Activated naive CD8-positive, alpha-beta T cell treated with anti-CD3 and anti-CD28 coated beads, Interleukin-2, amount 10 ng/mL, durations not matched to agents 7 days and 5 days (primary cell): Measurements from ENCODE around the gene SLC7A14. TPM values are rescaled to one million over a fixed set of nuclear protein-coding genes. Genes with fewer than 3 reads are reported as not detected.

ENCODE experiments used
- ATAC-seq: fragments of 150-1000 bp; cut with Tn5 transposase; one replicate; pipeline ENCODE4 v1.10.0; 2021; ENCODE audit warnings: low read depth, moderate library complexity
- POLR2A ChIA-PET: fragments of 350-600 bp; sonication (Branson Sonifier 250); formaldehyde crosslinking; loops from one replicate; lab custom pipeline; 2021; ENCODE audit warnings: antibody characterized with exemption; lab: Charles Lee
- DNase-seq: peaks from one replicate; pipeline ENCODE4 v3.0.0; 2021
- H3K27ac Mint-ChIP-seq: one replicate; pipeline ENCODE4 v1.8.0; 2022; ENCODE audit warnings: mild to moderate bottlenecking, mixed read lengths
- H3K27me3 Mint-ChIP-seq: one replicate; pipeline ENCODE4 v1.8.0; 2022; ENCODE audit warnings: mild to moderate bottlenecking, moderate library complexity, mixed read lengths
- H3K36me3 Mint-ChIP-seq: one replicate; pipeline ENCODE4 v1.8.0; 2021; ENCODE audit warnings: mild to moderate bottlenecking, mixed read lengths
- H3K4me1 Mint-ChIP-seq: one replicate; pipeline ENCODE4 v1.8.0; 2021; ENCODE audit warnings: mixed read lengths
- H3K4me3 Mint-ChIP-seq: one replicate; pipeline ENCODE4 v1.8.0; 2022; ENCODE audit warnings: mild to moderate bottlenecking, moderate library complexity, mixed read lengths
- H3K9me3 Mint-ChIP-seq: one replicate; pipeline ENCODE4 v1.8.0; 2021; ENCODE audit warnings: mixed read lengths
- total RNA-seq, 2 experiments: library from RNA; stranded (reverse); gene quantifications; one replicate each; pipeline ENCODE4 v1.2.3, GENCODE V29; 2021

SLC7A14 gene
- total RNA-seq, 2 experiments from 2014 or later = not detected

- Mint-ChIP-seq H3K36me3 (no peaks in the 10 kb centered on the region), H3K9me3 (no peaks in the 10 kb centered on the region), H3K4me3 (no peak overlapping the region), H3K27me3 (peaks cover 10% of the 10 kb centered on the region), H3K27ac (no peak overlapping the region), H3K4me1 (no peaks in the 10 kb centered on the region)
- POLR2A ChIA-PET = no interaction called here
- ATAC-seq = no peak
- no peak for DNase-seq
Measured at GRCh38 chr3:170480111-170480510, 105.8 kb downstream of the SLC7A14 start.

GRCh38 chr3:170477395-170477794 lies 108.5 kb downstream of the SLC7A14 start:
- ATAC-seq = no peak
- no peaks in the 10 kb centered on the region for H3K4me1 Mint-ChIP-seq

GRCh38 chr3:170476291-170476690 lies 109.6 kb downstream of the SLC7A14 start:
- Mint-ChIP-seq H3K27ac (no peak overlapping the region), H3K36me3 (no peaks in the 10 kb centered on the region), H3K4me3 (no peak overlapping the region), H3K4me1 (no peaks in the 10 kb centered on the region), H3K9me3 (no peaks in the 10 kb centered on the region), H3K27me3 (peaks cover 15% of the 10 kb centered on the region)
- ATAC-seq (no peak), DNase-seq (no peak)
- POLR2A ChIA-PET = no interaction called here

More at GRCh38 chr3:170477395-170477794, 108.5 kb downstream of the SLC7A14 start:
- H3K4me3 Mint-ChIP-seq = no peak overlapping the region
- peaks cover 11% of the 10 kb centered on the region for H3K27me3 Mint-ChIP-seq
- H3K36me3 Mint-ChIP-seq = no peaks in the 10 kb centered on the region
- DNase-seq = no peak
- POLR2A ChIA-PET = no interaction called here
- no peak overlapping the region for H3K27ac Mint-ChIP-seq
- no peaks in the 10 kb centered on the region for H3K9me3 Mint-ChIP-seq

GRCh38 chr3:170475092-170475685 lies 110.7 kb downstream of the SLC7A14 start:
- no peaks in the 10 kb centered on the region for H3K4me1 Mint-ChIP-seq
- H3K27ac Mint-ChIP-seq = no peak overlapping the region
- H3K9me3 Mint-ChIP-seq = no peaks in the 10 kb centered on the region
- ATAC-seq (no peak), DNase-seq (no peak)
- no peaks in the 10 kb centered on the region for H3K36me3 Mint-ChIP-seq
- POLR2A ChIA-PET = no interaction called here
- H3K27me3 Mint-ChIP-seq = peaks cover 15% of the 10 kb centered on the region
- no peak overlapping the region for H3K4me3 Mint-ChIP-seq

- no peaks in the 10 kb centered on the region for H3K36me3 Mint-ChIP-seq
- H3K9me3 Mint-ChIP-seq = no peaks in the 10 kb centered on the region
- no peak for DNase-seq
- no peaks in the 10 kb centered on the region for H3K4me1 Mint-ChIP-seq
- H3K4me3 Mint-ChIP-seq = no peak overlapping the region
- peaks cover 15% of the 10 kb centered on the region for H3K27me3 Mint-ChIP-seq
- POLR2A ChIA-PET = no interaction called here
- H3K27ac Mint-ChIP-seq = no peak overlapping the region
- ATAC-seq = no peak
Measured at GRCh38 chr3:170473358-170473757, 112.5 kb downstream of the SLC7A14 start.

GRCh38 chr3:170471149-170471548 lies 114.7 kb downstream of the SLC7A14 start:
- H3K9me3 Mint-ChIP-seq = no peaks in the 10 kb centered on the region
- no peaks in the 10 kb centered on the region for H3K36me3 Mint-ChIP-seq
- H3K27me3 Mint-ChIP-seq = peaks cover 16% of the 10 kb centered on the region
- ATAC-seq (no peak), DNase-seq (no peak)
- no peak overlapping the region for H3K27ac Mint-ChIP-seq
- H3K4me1 Mint-ChIP-seq = no peaks in the 10 kb centered on the region
- POLR2A ChIA-PET = no interaction called here
- H3K4me3 Mint-ChIP-seq = no peak overlapping the region

- POLR2A ChIA-PET = no interaction called here
- ATAC-seq (no peak), DNase-seq (no peak)
- Mint-ChIP-seq H3K4me3 (no peak overlapping the region), H3K36me3 (no peaks in the 10 kb centered on the region), H3K4me1 (no peaks in the 10 kb centered on the region), H3K27ac (no peak overlapping the region), H3K9me3 (no peaks in the 10 kb centered on the region), H3K27me3 (peaks cover 16% of the 10 kb centered on the region)
Measured at GRCh38 chr3:170470063-170471016, 115.5 kb downstream of the SLC7A14 start.

- Mint-ChIP-seq H3K27ac (no peak overlapping the region), H3K27me3 (peaks cover 15% of the 10 kb centered on the region), H3K9me3 (no peaks in the 10 kb centered on the region), H3K36me3 (no peaks in the 10 kb centered on the region), H3K4me3 (no peak overlapping the region), H3K4me1 (no peaks in the 10 kb centered on the region)
- DNase-seq = no peak
- ATAC-seq = no peak
- POLR2A ChIA-PET = no interaction called here
Measured at GRCh38 chr3:170469151-170470062, 116.5 kb downstream of the SLC7A14 start.

GRCh38 chr3:170467571-170468147 lies 118.2 kb downstream of the SLC7A14 start:
- no peaks in the 10 kb centered on the region for H3K9me3 Mint-ChIP-seq
- POLR2A ChIA-PET = no interaction called here
- no peak overlapping the region for H3K27ac Mint-ChIP-seq
- H3K36me3 Mint-ChIP-seq = no peaks in the 10 kb centered on the region
- no peak overlapping the region for H3K4me3 Mint-ChIP-seq
- H3K27me3 Mint-ChIP-seq = peaks cover 23% of the 10 kb centered on the region
- ATAC-seq (no peak), DNase-seq (no peak)
- no peaks in the 10 kb centered on the region for H3K4me1 Mint-ChIP-seq

- DNase-seq (no peak), ATAC-seq (no peak)
- no peaks in the 10 kb centered on the region for H3K9me3 Mint-ChIP-seq
- H3K36me3 Mint-ChIP-seq = no peaks in the 10 kb centered on the region
- no peak overlapping the region for H3K27ac Mint-ChIP-seq
- peaks cover 24% of the 10 kb centered on the region for H3K27me3 Mint-ChIP-seq
- no peak overlapping the region for H3K4me3 Mint-ChIP-seq
- POLR2A ChIA-PET = no interaction called here
- no peaks in the 10 kb centered on the region for H3K4me1 Mint-ChIP-seq
Measured at GRCh38 chr3:170467007-170467406, 118.9 kb downstream of the SLC7A14 start.

- ATAC-seq (no peak), DNase-seq (no peak)
- POLR2A ChIA-PET = no interaction called here
- peaks cover 26% of the 10 kb centered on the region for H3K27me3 Mint-ChIP-seq
- no peak overlapping the region for H3K27ac Mint-ChIP-seq
- H3K36me3 Mint-ChIP-seq = no peaks in the 10 kb centered on the region
- H3K4me3 Mint-ChIP-seq = no peak overlapping the region
- H3K4me1 Mint-ChIP-seq = no peaks in the 10 kb centered on the region
- no peaks in the 10 kb centered on the region for H3K9me3 Mint-ChIP-seq
Measured at GRCh38 chr3:170465955-170466354, 119.9 kb downstream of the SLC7A14 start.

GRCh38 chr3:170463011-170463410 lies 122.9 kb downstream of the SLC7A14 start:
- ATAC-seq = no peak
- no peak for DNase-seq
- no peak overlapping the region for H3K4me3 Mint-ChIP-seq
- peaks cover 26% of the 10 kb centered on the region for H3K27me3 Mint-ChIP-seq
- H3K9me3 Mint-ChIP-seq = no peaks in the 10 kb centered on the region
- H3K27ac Mint-ChIP-seq = no peak overlapping the region
- POLR2A ChIA-PET = no interaction called here
- H3K4me1 Mint-ChIP-seq = no peaks in the 10 kb centered on the region
- H3K36me3 Mint-ChIP-seq = no peaks in the 10 kb centered on the region

GRCh38 chr3:170458285-170458684 lies 127.6 kb downstream of the SLC7A14 start:
- Mint-ChIP-seq H3K36me3 (no peaks in the 10 kb centered on the region), H3K27me3 (peaks cover 11% of the 10 kb centered on the region), H3K4me3 (no peak overlapping the region), H3K27ac (no peak overlapping the region), H3K4me1 (no peaks in the 10 kb centered on the region), H3K9me3 (no peaks in the 10 kb centered on the region)
- ATAC-seq = no peak
- no peak for DNase-seq
- POLR2A ChIA-PET = no interaction called here
